HEK293 (cell line): Measurements from ENCODE around the gene VPS11.
A peak's percentile ranks its signal among the peaks of the same experiment; 100 is the strongest.

Experiments
- GLI2 ChIP-seq: fragments of 450-650 bp; formaldehyde crosslinking; IDR thresholded peaks from 2 replicates; pipeline ENCODE4; 2017; ENCODE audit warnings: missing biosample characterization, missing genetic modification characterization, low read depth, borderline replicate concordance
- IKZF3 ChIP-seq: fragments of 450-650 bp; IDR thresholded peaks from 2 replicates; pipeline ENCODE4 v1.5.0; 2018; ENCODE audit warnings: missing biosample characterization, mild to moderate bottlenecking, missing genetic modification characterization, moderate library complexity
- INSM2 ChIP-seq: fragments of 450-650 bp; formaldehyde crosslinking; IDR thresholded peaks from 2 replicates; pipeline ENCODE4 v1.5.1; 2016; ENCODE audit warnings: missing biosample characterization, missing genetic modification characterization
- RBAK ChIP-seq: fragments of 450-650 bp; formaldehyde crosslinking; IDR thresholded peaks from 2 replicates; pipeline ENCODE4 v1.5.1; 2016; ENCODE audit warnings: missing biosample characterization, missing genetic modification characterization
- SP2 ChIP-seq: fragments of 450-650 bp; formaldehyde crosslinking; IDR thresholded peaks from 2 replicates; pipeline ENCODE4 v1.5.1; 2016; ENCODE audit warnings: missing biosample characterization, missing genetic modification characterization
- SP3 ChIP-seq: fragments of 450-650 bp; formaldehyde crosslinking; IDR thresholded peaks from 2 replicates; pipeline ENCODE4 v1.5.1; 2016; ENCODE audit warnings: missing biosample characterization, missing genetic modification characterization
- TRIM28 ChIP-seq: IDR thresholded peaks from 2 replicates; pipeline ENCODE4 v1.6.1; 2011; ENCODE audit warnings: low read length, control low read depth, borderline replicate concordance
- YY1 ChIP-seq: fragments of 450-650 bp; formaldehyde crosslinking; IDR thresholded peaks from 2 replicates; pipeline ENCODE4 v1.5.1; 2018; ENCODE audit warnings: missing biosample characterization, missing genetic modification characterization
- ZNF169 ChIP-seq: fragments of 450-650 bp; formaldehyde crosslinking; IDR thresholded peaks from 2 replicates; pipeline ENCODE4 v1.5.1; 2016; ENCODE audit warnings: missing biosample characterization, missing genetic modification characterization
- ZNF24 ChIP-seq: fragments of 450-650 bp; formaldehyde crosslinking; IDR thresholded peaks from 2 replicates; pipeline ENCODE4 v1.5.1; 2016; ENCODE audit warnings: missing biosample characterization, missing genetic modification characterization
- ZNF350 ChIP-seq: fragments of 450-650 bp; formaldehyde crosslinking; IDR thresholded peaks from 2 replicates; pipeline ENCODE4 v1.5.0; 2017; ENCODE audit warnings: missing biosample characterization, mild to moderate bottlenecking, missing genetic modification characterization
- ZNF621 ChIP-seq: fragments of 450-650 bp; formaldehyde crosslinking; IDR thresholded peaks from 2 replicates; pipeline ENCODE4 v1.5.1; 2017; ENCODE audit warnings: missing biosample characterization, missing genetic modification characterization
- ZNF658 ChIP-seq: fragments of 450-650 bp; formaldehyde crosslinking; IDR thresholded peaks from 2 replicates; pipeline ENCODE4; 2016; ENCODE audit warnings: missing biosample characterization, missing genetic modification characterization
- ZNF768 ChIP-seq: fragments of 450-650 bp; formaldehyde crosslinking; IDR thresholded peaks from 2 replicates; pipeline ENCODE4 v1.5.1; 2018; ENCODE audit warnings: missing biosample characterization, mild to moderate bottlenecking, missing genetic modification characterization
- ZNF792 ChIP-seq: fragments of 450-650 bp; formaldehyde crosslinking; IDR thresholded peaks from 2 replicates; pipeline ENCODE4 v1.5.1; 2016; ENCODE audit warnings: missing biosample characterization, missing genetic modification characterization
- ZNF837 ChIP-seq: fragments of 450-650 bp; formaldehyde crosslinking; IDR thresholded peaks from 2 replicates; pipeline ENCODE4 v1.5.1; 2016; ENCODE audit warnings: missing biosample characterization, missing genetic modification characterization
- TF ChIP-seq, protein P1 (sequence below): fragments of 450-650 bp; formaldehyde crosslinking; conservative IDR thresholded peaks from 2 replicates; pipeline ENCODE4 v1.5.1; 2016; ENCODE audit warnings: low read depth, missing biosample characterization, missing genetic modification characterization
- TF ChIP-seq, protein P2 (sequence below): fragments of 450-650 bp; formaldehyde crosslinking; IDR thresholded peaks from 2 replicates; pipeline ENCODE4 v1.5.1; 2017; ENCODE audit warnings: missing biosample characterization, missing genetic modification characterization
- TF ChIP-seq, protein P3 (sequence below): fragments of 450-650 bp; formaldehyde crosslinking; IDR thresholded peaks from 2 replicates; pipeline ENCODE4 v1.5.1; 2016; ENCODE audit warnings: missing biosample characterization, missing genetic modification characterization

The VPS11 gene

GRCh38 chr11:119067371-119068222 lies at the start of gene VPS11 (continued):
- TF ChIP-seq, protein P1, sequence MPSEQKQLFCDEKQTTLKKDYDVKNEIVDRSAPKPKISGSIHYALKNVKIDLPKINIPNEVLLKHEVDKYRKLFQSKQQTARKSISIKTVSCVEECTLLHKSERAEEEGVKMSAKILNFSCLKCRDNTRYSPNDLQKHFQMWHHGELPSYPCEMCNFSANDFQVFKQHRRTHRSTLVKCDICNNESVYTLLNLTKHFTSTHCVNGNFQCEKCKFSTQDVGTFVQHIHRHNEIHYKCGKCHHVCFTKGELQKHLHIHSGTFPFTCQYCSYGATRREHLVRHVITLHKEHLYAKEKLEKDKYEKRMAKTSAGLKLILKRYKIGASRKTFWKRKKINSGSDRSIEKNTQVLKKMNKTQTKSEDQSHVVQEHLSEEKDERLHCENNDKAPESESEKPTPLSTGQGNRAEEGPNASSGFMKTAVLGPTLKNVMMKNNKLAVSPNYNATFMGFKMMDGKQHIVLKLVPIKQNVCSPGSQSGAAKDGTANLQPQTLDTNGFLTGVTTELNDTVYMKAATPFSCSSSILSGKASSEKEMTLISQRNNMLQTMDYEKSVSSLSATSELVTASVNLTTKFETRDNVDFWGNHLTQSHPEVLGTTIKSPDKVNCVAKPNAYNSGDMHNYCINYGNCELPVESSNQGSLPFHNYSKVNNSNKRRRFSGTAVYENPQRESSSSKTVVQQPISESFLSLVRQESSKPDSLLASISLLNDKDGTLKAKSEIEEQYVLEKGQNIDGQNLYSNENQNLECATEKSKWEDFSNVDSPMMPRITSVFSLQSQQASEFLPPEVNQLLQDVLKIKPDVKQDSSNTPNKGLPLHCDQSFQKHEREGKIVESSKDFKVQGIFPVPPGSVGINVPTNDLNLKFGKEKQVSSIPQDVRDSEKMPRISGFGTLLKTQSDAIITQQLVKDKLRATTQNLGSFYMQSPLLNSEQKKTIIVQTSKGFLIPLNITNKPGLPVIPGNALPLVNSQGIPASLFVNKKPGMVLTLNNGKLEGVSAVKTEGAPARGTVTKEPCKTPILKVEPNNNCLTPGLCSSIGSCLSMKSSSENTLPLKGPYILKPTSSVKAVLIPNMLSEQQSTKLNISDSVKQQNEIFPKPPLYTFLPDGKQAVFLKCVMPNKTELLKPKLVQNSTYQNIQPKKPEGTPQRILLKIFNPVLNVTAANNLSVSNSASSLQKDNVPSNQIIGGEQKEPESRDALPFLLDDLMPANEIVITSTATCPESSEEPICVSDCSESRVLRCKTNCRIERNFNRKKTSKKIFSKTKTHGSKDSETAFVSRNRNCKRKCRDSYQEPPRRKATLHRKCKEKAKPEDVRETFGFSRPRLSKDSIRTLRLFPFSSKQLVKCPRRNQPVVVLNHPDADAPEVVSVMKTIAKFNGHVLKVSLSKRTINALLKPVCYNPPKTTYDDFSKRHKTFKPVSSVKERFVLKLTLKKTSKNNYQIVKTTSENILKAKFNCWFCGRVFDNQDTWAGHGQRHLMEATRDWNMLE (tag by site-specific recombination), result peak; percentile 36; the same call in 1 of the 2 replicates
- TF ChIP-seq RBAK (tag by site-specific recombination) (no peak), SP2 (tag by site-specific recombination) (peak; percentile 81), ZNF169 (tag by site-specific recombination) (no peak), ZNF792 (tag by site-specific recombination) (no peak), ZNF350 (tag by site-specific recombination) (no peak), GLI2 (no peak), INSM2 (0 out of 2 replicates have a peak, but pooled peaks have one; percentile 15), SP3 (tag by site-specific recombination) (peak; percentile 74), ZNF24 (peak; percentile 88), ZNF768 (tag by site-specific recombination) (no peak), ZNF621 (no peak), TRIM28 (0 out of 2 replicates have a peak, but pooled peaks have one; percentile 42), ZNF658 (tag by site-specific recombination) (no peak), YY1 (tag by site-specific recombination) (peak; percentile 88), ZNF837 (tag by site-specific recombination) (no peak), IKZF3 (peak; percentile 59; the same call in 1 of the 2 replicates)
- TF ChIP-seq, protein P2, sequence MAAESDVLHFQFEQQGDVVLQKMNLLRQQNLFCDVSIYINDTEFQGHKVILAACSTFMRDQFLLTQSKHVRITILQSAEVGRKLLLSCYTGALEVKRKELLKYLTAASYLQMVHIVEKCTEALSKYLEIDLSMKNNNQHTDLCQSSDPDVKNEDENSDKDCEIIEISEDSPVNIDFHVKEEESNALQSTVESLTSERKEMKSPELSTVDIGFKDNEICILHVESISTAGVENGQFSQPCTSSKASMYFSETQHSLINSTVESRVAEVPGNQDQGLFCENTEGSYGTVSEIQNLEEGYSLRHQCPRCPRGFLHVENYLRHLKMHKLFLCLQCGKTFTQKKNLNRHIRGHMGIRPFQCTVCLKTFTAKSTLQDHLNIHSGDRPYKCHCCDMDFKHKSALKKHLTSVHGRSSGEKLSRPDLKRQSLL (tag by site-specific recombination), result peak; percentile 44; the same call in 1 of the 2 replicates
- TF ChIP-seq, protein P3, sequence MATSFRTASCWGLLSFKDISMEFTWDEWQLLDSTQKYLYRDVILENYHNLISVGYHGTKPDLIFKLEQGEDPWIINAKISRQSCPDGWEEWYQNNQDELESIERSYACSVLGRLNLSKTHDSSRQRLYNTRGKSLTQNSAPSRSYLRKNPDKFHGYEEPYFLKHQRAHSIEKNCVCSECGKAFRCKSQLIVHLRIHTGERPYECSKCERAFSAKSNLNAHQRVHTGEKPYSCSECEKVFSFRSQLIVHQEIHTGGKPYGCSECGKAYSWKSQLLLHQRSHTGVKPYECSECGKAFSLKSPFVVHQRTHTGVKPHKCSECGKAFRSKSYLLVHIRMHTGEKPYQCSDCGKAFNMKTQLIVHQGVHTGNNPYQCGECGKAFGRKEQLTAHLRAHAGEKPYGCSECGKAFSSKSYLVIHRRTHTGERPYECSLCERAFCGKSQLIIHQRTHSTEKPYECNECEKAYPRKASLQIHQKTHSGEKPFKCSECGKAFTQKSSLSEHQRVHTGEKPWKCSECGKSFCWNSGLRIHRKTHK (tag by site-specific recombination), result no peak
